ENCODE results near the gene KANK4.
"Not testable (repeated sequence)": the region's sequence is repeated elsewhere in the genome, so short reads cannot be mapped to it uniquely, and the experiment has no call there.

The KANK4 gene

GRCh38 chr1:62240651-62241370 lies 78.4 kb downstream of the KANK4 start:
- FAIRE-seq (no peak), DNase-seq (ENCODE audit: low spot score) (no peak)

- not testable (repeated sequence) for FAIRE-seq; DNase-seq (ENCODE audit: low spot score)
Measured at GRCh38 chr1:62239652-62240403, 79.4 kb downstream of the KANK4 start.

GRCh38 chr1:62238507-62238906 lies 80.7 kb downstream of the KANK4 start:
- no peak for FAIRE-seq
- no peak for DNase-seq (ENCODE audit: low spot score)

- FAIRE-seq: no peak
Measured at GRCh38 chr1:62237950-62238374, 81.3 kb downstream of the KANK4 start.

GRCh38 chr1:62237361-62237760 lies 81.9 kb downstream of the KANK4 start:
- FAIRE-seq (no peak), DNase-seq (ENCODE audit: low spot score) (no peak)

More at GRCh38 chr1:62237950-62238374, 81.3 kb downstream of the KANK4 start:
- DNase-seq (ENCODE audit: low spot score): no peak

GRCh38 chr1:62235576-62235975 lies 83.7 kb downstream of the KANK4 start:
- no peak for FAIRE-seq

GRCh38 chr1:62234688-62235087 lies 84.5 kb downstream of the KANK4 start:
- DNase-seq (ENCODE audit: low spot score) (no peak), FAIRE-seq (no peak)

More at GRCh38 chr1:62235576-62235975, 83.7 kb downstream of the KANK4 start:
- no peak for DNase-seq (ENCODE audit: low spot score)

- FAIRE-seq: no peak
- DNase-seq (ENCODE audit: low spot score): no peak
Measured at GRCh38 chr1:62233926-62234450, 85.2 kb downstream of the KANK4 start.

- DNase-seq (ENCODE audit: low spot score): no peak
Measured at GRCh38 chr1:62232871-62233278, 86.4 kb downstream of the KANK4 start.

GRCh38 chr1:62230718-62231117 lies 88.5 kb downstream of the KANK4 start:
- DNase-seq (ENCODE audit: low spot score) (peak; percentile 63), FAIRE-seq (no peak)

More at GRCh38 chr1:62232871-62233278, 86.4 kb downstream of the KANK4 start:
- no peak for FAIRE-seq

- FAIRE-seq: no peak
- DNase-seq (ENCODE audit: low spot score): no peak
Measured at GRCh38 chr1:62229932-62230331, 89.3 kb downstream of the KANK4 start.

- FAIRE-seq: no peak
- no peak for DNase-seq (ENCODE audit: low spot score)
Measured at GRCh38 chr1:62229468-62229867, 89.8 kb downstream of the KANK4 start.

- no peak for DNase-seq (ENCODE audit: low spot score)
- no peak for FAIRE-seq
Measured at GRCh38 chr1:62228883-62229187, 90.4 kb downstream of the KANK4 start.

GRCh38 chr1:62228136-62228882 lies 90.9 kb downstream of the KANK4 start:
- no peak for DNase-seq (ENCODE audit: low spot score)
- no peak for FAIRE-seq

- FAIRE-seq: no peak
- DNase-seq (ENCODE audit: low spot score): no peak
Measured at GRCh38 chr1:62227496-62227895, 91.7 kb downstream of the KANK4 start.

- DNase-seq (ENCODE audit: low spot score) (no peak), FAIRE-seq (no peak)
Measured at GRCh38 chr1:62224182-62224581, 95.1 kb downstream of the KANK4 start.

GRCh38 chr1:62222321-62222720 lies 96.9 kb downstream of the KANK4 start:
- no peak for FAIRE-seq
- DNase-seq (ENCODE audit: low spot score): no peak

- DNase-seq (ENCODE audit: low spot score) (no peak), FAIRE-seq (no peak)
Measured at GRCh38 chr1:62221171-62221570, 98.1 kb downstream of the KANK4 start.

- not testable (repeated sequence) for FAIRE-seq; DNase-seq (ENCODE audit: low spot score)
Measured at GRCh38 chr1:62220456-62220855, 98.8 kb downstream of the KANK4 start.

GRCh38 chr1:62218604-62219003 lies 100.6 kb downstream of the KANK4 start:
- no peak for FAIRE-seq
- DNase-seq (ENCODE audit: low spot score): no peak

GRCh38 chr1:62213075-62213914 lies 105.9 kb downstream of the KANK4 start:
- FAIRE-seq (no peak), DNase-seq (ENCODE audit: low spot score) (no peak)
